Measurements from ENCODE around the gene KCTD5. TPM values are rescaled to one million over a fixed set of nuclear protein-coding genes. Genes with fewer than 3 reads are reported as not detected.
A peak's percentile ranks its signal among the peaks of the same experiment; 100 is the strongest.
"Not testable (repeated sequence)": the region's sequence is repeated elsewhere in the genome, so short reads cannot be mapped to it uniquely, and the experiment has no call there.

KCTD5 gene
- total and polyA plus RNA-seq, 10 of the 15 experiments (the other 5 are each of a cell fraction or from before 2014, with no cell fraction given) = 0.58 to 56.4 (median 37.3) TPM

GRCh38 chr16:2671193-2671592 lies 11.1 kb upstream of the KCTD5 start:
- SMC1A ChIA-PET (ENCODE audit: uncharacterized antibody, unreplicated experiment) = interaction anchor here (1.4 kb wide), 1 partner anchor 197 kb away, joined by 4 read pairs; no protein-coding TSS in a partner anchor

More at GRCh38 chr16:2671193-2671592, 11.1 kb upstream of the KCTD5 start:
- TF ChIP-seq CTCF (IDR thresholded peaks at IDR 0.05 in 2 of 3, conservative IDR thresholded peaks at IDR 0.05 in 1 of 3; ENCODE audit: control insufficient read depth in 2 of 3, extremely low read depth in 1 of 3, insufficient read depth in 1 of 3, low read depth in 3 of 3, low read length in 3 of 3) = peak; percentile 34 to 50 (median 46); a peak in 5 of 6 replicates
- H3K4me2 ChIP-seq (ENCODE audit: control insufficient read depth, insufficient read depth) = peak overlapping the region; percentile 25; the same call in 1 of the 2 replicates
- POLR2A ChIA-PET; H3K79me2 ChIP-seq (ENCODE audit: control insufficient read depth, insufficient read depth, low read length); H4K20me1 ChIP-seq (ENCODE audit: control insufficient read depth, insufficient read depth); RAD21 ChIA-PET (ENCODE audit: unreplicated experiment); in situ Hi-C loops (cut with MboI); H3K36me3 ChIP-seq (ENCODE audit: control insufficient read depth in 2 of 2, insufficient read depth in 2 of 2, low read length in 1 of 2); H3K9ac ChIP-seq (ENCODE audit: control insufficient read depth, insufficient read depth, low read length); H3K27me3 ChIP-seq (replicated peaks in 1 of 2; ENCODE audit: control insufficient read depth in 2 of 2, insufficient read depth in 2 of 2, low read length in 1 of 2); H3K9me3 ChIP-seq (replicated peaks; ENCODE audit: control insufficient read depth, insufficient read depth, low read length); BruUV-seq (replicated peaks); H2AFZ ChIP-seq (ENCODE audit: control insufficient read depth, low read depth, low read length); intact Hi-C loops (cut with micrococcal nuclease; ENCODE audit: unreplicated experiment); H3K4me1 ChIP-seq (ENCODE audit: control insufficient read depth, insufficient read depth, low read length); DNase-seq (ENCODE audit: low read depth, low spot score): not testable (repeated sequence)
- peak overlapping the region; percentile 11; the same call in 1 of the 2 replicates for H3K27ac ChIP-seq (ENCODE audit: control insufficient read depth, insufficient read depth)
- H3K4me3 ChIP-seq = peak overlapping the region; percentile 21
- peak; percentile 81 for FAIRE-seq
- 11% methylated on average over 10 of the region's 10 CpGs for WGBS (ENCODE audit: insufficient coverage, insufficient replicate concordance, low lambda C conversion rate, missing lambda C conversion rate)
- ATAC-seq = peak; percentile 65
- CTCF ChIA-PET = interaction anchor here (1.2 kb wide), 1 partner anchor 68 kb away, joined by 5 read pairs; no protein-coding TSS in a partner anchor

Data from GM12878 (cell line).